GM18502 (cell line): ENCODE results near the gene B4GALT1.

Experiments
- ATAC-seq: cut with Tn5 transposase; IDR thresholded peaks from one replicate; pipeline ENCODE4 v1.9.1; 2021; ENCODE audit warnings: mild to moderate bottlenecking; ENCODE audit not compliant: unreplicated experiment, poor library complexity

B4GALT1 gene

DNA sequence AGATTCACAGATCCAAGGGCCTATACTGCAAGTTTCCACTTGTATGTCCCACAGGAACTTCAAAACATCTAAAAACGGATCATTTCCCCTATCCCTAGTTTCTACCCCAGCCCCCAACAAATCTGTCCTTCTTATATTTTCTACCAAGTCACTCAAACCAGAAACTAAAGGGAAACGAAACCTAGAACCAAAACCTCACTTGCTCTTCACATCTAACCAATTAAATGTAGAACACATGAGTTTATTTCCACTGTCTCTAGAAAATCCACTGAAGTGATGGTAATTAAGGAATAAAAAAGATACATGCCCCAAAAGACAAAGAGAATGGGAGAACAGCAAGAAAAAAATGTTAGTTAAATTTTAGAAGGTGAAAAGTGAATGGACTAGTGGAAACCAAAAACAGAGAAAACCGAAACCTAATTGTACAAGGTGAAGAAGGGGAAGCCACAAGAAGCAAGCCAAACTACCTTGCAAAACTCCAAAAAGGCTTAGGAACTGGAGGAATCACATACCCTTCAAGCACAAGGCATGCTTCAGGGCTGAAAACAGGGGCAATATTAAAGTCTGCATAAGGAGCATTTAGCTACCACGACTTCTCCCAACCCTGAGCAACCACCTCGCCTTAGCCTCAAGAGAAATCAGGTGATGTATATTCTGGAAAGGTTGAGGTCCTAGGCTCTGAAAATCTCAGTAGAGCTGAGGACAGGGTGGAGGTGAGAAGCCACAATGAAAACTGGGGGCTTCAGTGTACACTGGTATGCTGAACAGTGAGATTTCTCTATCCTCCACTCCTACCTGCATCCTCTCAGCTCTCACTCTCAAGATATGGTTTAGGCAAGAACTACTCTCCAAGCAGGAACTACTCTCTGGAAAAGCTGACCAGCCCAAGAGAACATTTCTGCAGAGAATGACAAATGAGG, 101.7 kb downstream of the B4GALT1 start:
- peak; percentile 87 for ATAC-seq
